HG02885 (cell line): Measurements from ENCODE around the gene LRRC17.
"Not testable (repeated sequence)": the region's sequence is repeated elsewhere in the genome, so short reads cannot be mapped to it uniquely, and the experiment has no call there.

Experiments used
- ATAC-seq: cut with Tn5 transposase; IDR thresholded peaks from one replicate; pipeline ENCODE4 v1.9.1; 2021; ENCODE audit warnings: mild to moderate bottlenecking; ENCODE audit not compliant: unreplicated experiment, poor library complexity

LRRC17 gene

DNA sequence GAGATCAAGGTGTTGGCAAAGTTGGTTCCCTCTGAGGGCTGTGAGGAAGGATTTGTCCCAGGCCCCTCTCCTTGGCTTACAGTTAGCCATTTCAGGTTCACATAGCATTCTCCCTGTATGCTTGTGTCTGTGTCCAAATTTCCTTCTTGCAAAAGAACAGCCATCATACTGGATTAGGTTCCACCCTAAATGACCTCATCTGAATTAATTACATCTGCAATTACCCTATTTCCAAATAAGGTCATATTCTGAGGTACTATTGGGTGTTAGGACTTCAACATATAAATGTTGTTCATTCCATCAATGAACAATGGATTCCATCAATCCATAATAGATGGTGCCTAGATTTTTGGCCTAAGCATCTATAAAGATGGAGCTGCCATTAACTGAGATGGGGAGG, 16.2 kb upstream of the LRRC17 start:
- ATAC-seq: no peak

DNA sequence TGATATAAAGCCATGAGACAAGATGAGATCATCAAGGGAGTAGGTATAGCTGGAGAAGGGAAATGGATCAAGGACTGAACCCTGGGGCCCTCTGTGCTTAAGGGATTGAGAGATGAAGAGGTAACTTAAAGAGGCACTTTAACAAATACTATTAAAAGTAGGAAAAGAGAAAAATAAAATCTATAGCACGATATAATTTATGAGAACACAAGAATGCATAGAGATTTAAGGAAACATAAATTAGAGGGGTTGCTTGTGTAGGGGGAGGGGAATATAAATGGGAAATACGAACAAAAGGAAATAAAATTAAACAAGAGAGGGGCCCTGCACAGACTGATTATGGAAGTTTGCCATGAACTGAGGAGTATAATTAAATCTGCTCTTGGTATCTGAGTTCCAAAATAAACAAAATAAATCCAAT, 15.6 kb upstream of the LRRC17 start:
- ATAC-seq: no peak

- ATAC-seq: no peak
These were observed 14.8 kb upstream of the LRRC17 start for GRCh38 chr7:102897856-102898531.

DNA sequence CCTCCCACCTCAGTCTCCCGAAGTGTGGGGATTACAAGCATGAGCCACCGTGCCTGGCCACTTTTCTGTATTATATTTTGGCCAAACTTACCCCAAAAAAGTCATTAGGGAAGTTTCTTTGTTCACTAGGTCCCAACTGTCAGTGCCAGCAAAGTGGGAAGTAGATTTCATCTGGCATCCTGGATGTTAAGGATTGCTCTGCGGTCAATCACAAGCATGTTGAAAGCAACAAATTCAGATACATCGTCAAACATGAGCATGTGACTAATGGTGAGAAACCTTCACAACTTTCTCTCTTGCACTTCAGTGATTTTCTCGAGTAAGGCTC, 14.3 kb upstream of the LRRC17 start:
- no peak for ATAC-seq

GRCh38 chr7:102902052-102902451, 10.7 kb upstream of the LRRC17 start:
- not testable (repeated sequence) for ATAC-seq

DNA sequence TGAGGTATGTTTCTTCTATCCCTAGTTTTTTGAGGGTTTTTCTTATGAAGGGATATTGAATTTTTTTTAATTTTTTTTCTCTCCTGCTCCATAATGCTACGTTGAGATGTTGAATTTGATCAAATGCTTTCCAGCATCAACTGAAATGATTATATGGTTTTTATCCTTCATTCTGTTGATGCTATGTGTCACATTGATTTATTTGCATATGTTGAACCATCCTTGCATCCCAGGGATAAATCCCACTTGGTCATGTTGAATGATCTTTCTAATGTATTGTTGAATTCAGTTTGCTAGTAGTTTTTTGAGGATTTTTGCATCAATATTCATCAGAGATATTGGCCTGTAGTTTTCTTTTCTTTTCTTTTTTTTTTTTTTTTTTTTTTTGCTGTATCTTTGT, 9.2 kb upstream of the LRRC17 start:
- not testable (repeated sequence) for ATAC-seq

- ATAC-seq: no peak
These were observed 4.1 kb upstream of the LRRC17 start for GRCh38 chr7:102908676-102909075.

DNA sequence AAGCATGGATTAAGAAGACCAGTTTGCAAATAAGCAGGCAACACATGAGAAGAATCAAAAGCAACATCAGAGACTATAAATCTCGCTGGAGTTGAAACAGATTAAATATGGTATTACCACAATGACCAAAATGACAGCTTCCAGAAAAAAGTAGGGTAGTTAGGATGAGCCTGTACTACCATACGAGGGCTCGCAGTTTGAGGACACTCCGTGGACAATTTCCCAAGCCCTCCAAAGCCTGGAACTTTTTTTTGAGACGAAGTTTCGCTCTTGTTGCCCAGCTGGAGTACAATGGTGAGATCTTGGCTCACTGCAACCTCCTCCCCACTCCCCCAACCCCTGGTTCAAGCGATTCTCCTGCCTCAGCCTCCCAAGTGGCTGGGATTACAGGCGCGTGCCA, 1.0 kb downstream of the LRRC17 start:
- ATAC-seq: no peak

DNA sequence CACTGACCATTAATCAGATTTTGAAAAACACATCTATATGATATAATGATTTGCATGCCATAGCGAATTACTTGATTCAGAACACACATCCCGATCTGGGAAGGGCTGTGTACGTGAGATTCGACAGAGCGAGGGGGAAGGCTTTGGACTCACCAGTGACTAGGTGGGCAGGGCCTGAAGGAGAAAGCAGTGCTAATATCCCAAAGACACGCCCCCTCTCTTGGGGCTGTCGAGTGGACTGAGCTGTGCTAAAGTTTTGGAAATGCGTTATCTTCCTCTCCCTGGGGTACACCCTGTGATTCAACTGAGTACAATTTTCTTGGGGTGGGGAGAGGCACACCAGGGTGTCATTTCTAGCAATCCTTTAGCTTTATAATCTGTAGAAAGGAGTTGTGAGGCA, 1.8 kb downstream of the LRRC17 start:
- no peak for ATAC-seq

DNA sequence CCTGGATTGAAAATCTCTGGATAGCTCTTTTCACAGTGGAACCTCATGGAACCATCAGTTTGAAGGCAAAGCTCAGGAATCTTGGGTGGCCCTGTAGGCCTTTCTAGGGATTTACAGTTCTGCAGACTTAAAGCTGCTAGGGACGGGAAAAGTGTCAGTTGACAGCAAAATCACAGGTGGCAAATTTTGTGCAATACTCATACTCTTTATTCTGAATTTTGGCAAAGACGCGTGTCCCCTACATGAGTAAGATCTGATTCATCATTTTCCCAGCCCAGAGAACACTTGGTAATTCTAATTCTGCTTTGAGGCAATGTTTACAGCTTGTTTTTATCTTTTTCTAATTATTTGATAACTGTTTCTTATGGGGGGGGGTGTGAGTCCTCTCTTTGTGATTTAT, 3.6 kb downstream of the LRRC17 start:
- no peak for ATAC-seq

GRCh38 chr7:102916881-102917280, 4.1 kb downstream of the LRRC17 start:
- no peak for ATAC-seq

GRCh38 chr7:102917436-102918353, 4.9 kb downstream of the LRRC17 start:
- ATAC-seq: no peak

- ATAC-seq: no peak
These were observed 6.0 kb downstream of the LRRC17 start for GRCh38 chr7:102918845-102919244.

- ATAC-seq: no peak
These were observed 13.4 kb downstream of the LRRC17 start for GRCh38 chr7:102925976-102926782.

DNA sequence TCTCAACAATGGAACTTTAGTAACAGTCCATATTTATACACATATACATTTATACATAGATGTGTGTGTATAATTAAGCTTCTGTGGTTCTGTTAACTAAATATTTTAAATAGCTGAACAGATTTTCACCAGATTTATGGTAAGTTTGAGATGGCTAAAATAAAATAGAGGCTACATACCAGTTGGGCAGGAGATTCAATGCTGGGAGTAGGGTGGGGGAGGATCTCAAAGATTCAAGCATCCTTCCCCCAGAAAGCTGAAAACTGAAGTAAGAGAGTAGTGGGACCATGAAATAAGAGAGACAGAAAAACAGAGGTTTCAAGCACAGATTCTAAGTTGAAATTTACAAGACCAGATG, 14.0 kb downstream of the LRRC17 start:
- ATAC-seq: no peak

- no peak for ATAC-seq
These were observed 14.6 kb downstream of the LRRC17 start for GRCh38 chr7:102927312-102927933.

GRCh38 chr7:102931757-102932156, 19.0 kb downstream of the LRRC17 start:
- no peak for ATAC-seq

GRCh38 chr7:102933763-102934162, 21.0 kb downstream of the LRRC17 start:
- ATAC-seq: no peak

GRCh38 chr7:102934239-102934638, 21.4 kb downstream of the LRRC17 start:
- ATAC-seq: no peak

DNA sequence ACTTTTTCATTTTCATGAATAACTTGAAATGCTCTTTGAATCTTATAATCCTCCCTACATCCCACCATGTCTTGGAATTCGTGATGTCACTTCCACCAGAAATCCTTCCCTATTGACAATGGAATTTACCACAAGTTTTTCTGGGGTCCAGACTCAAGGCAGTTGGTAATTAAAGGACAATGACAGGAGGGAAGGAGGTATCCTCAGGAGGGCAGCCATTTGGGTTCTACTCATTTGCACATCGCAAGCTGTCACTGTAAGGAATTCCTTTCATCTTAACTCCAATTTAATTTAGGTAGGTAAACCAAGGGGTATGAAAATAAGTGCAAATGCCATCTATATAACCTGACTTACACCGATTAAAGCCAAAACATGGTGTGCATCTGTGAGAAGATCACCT, 21.9 kb downstream of the LRRC17 start:
- ATAC-seq: no peak
